GM12878 (cell line): ENCODE data around the gene HAGHL. TPM values are rescaled to one million over a fixed set of nuclear protein-coding genes. Genes with fewer than 3 reads are reported as not detected.

ENCODE experiments used
- ATAC-seq: fragments of 200-7000 bp; cut with Tn5 transposase; 3 replicates; pipeline ENCODE4 v1.9.1; 2020; ENCODE audit warnings: mild to moderate bottlenecking, moderate library complexity
- BruUV-seq: library from RNA; stranded (reverse); fragments of 400-500 nt; replicated peaks from 2 replicates; lab custom pipeline; 2021; lab: Mats Ljungman, UMichigan
- CTCF ChIA-PET: fragments of 300-600 bp; sonication (Branson Sonifier 250); formaldehyde crosslinking; extraction: SDS; loops from one replicate; lab custom pipeline; 2021; ENCODE audit warnings: inconsistent platforms; lab: Yijun Ruan, JAX
- POLR2A ChIA-PET: fragments of 350-600 bp; formaldehyde crosslinking; extraction: SDS; loops from one replicate; lab custom pipeline; 2021; ENCODE audit warnings: inconsistent platforms; lab: Charles Lee
- RAD21 ChIA-PET: fragments of 300-600 bp; sonication (Branson Sonifier 250); formaldehyde crosslinking; loops from one replicate; lab custom pipeline; 2023; ENCODE audit warnings: antibody characterized with exemption; ENCODE audit not compliant: unreplicated experiment; lab: Charles Lee
- SMC1A ChIA-PET: fragments of 300-600 bp; sonication (Branson Sonifier 250); formaldehyde crosslinking; loops from one replicate; lab custom pipeline; 2023; ENCODE audit not compliant: unreplicated experiment, uncharacterized antibody; lab: Charles Lee
- DNase-seq: peaks from one replicate; pipeline ENCODE4 v3.0.0-alpha.2; 2011; ENCODE audit warnings: low read depth, low spot score
- FAIRE-seq: peaks from 3 replicates; lab custom pipeline; 2011; peaks lifted over from hg19 to GRCh38; lab: Jason Lieb, UNC
- H2AFZ ChIP-seq: 2 replicates; pipeline ENCODE4 v1.6.0; 2011; ENCODE audit warnings: low read depth, low read length, control low read depth; ENCODE audit not compliant: control insufficient read depth
- H3K27ac ChIP-seq: 2 replicates; pipeline ENCODE4 v1.5.1; 2011; ENCODE audit warnings: control low read depth; ENCODE audit not compliant: control insufficient read depth, insufficient read depth
- H3K27me3 ChIP-seq, 2 experiments: replicated peaks in 1 of 2; 2 replicates each; pipeline versions ENCODE4 v1.6.0 to v1.6.1; 2011; ENCODE audit warnings: low read length in 1 of 2; ENCODE audit not compliant: control insufficient read depth in 2 of 2, insufficient read depth in 2 of 2
- H3K36me3 ChIP-seq, 2 experiments: 2 replicates each; pipeline ENCODE4 v1.5.1; 2011; ENCODE audit warnings: low read length in 1 of 2; ENCODE audit not compliant: control insufficient read depth in 2 of 2, insufficient read depth in 2 of 2
- H3K4me1 ChIP-seq: 2 replicates; pipeline ENCODE4 v1.6.1; 2011; ENCODE audit warnings: mild to moderate bottlenecking, low read length, moderate library complexity, mixed read lengths; ENCODE audit not compliant: control insufficient read depth, insufficient read depth
- H3K4me2 ChIP-seq: 2 replicates; pipeline ENCODE4 v1.6.0; 2011; ENCODE audit warnings: control low read depth; ENCODE audit not compliant: control insufficient read depth, insufficient read depth
- H3K4me3 ChIP-seq: fragments of 200-600 bp; sonication (generic); 2 replicates; pipeline ENCODE4 v1.5.1; 2016
- H3K79me2 ChIP-seq: 2 replicates; pipeline ENCODE4 v1.6.0; 2011; ENCODE audit warnings: low read length; ENCODE audit not compliant: control insufficient read depth, insufficient read depth
- H3K9ac ChIP-seq: 2 replicates; pipeline ENCODE4 v1.8.0; 2011; ENCODE audit warnings: low read length, control low read depth, mixed read lengths; ENCODE audit not compliant: control insufficient read depth, insufficient read depth
- H3K9me3 ChIP-seq: replicated peaks from 3 replicates; pipeline ENCODE4 v1.5.1; 2011; ENCODE audit warnings: mild to moderate bottlenecking, low read length; ENCODE audit not compliant: control insufficient read depth, insufficient read depth
- H4K20me1 ChIP-seq: 2 replicates; pipeline ENCODE4 v1.6.0; 2011; ENCODE audit not compliant: control insufficient read depth, insufficient read depth
- GATAD2B ChIP-seq: fragments of 450-650 bp; conservative IDR thresholded peaks from 2 replicates; pipeline ENCODE4 v1.6.1; 2017; ENCODE audit warnings: low read depth, mild to moderate bottlenecking, moderate library complexity
- JUNB ChIP-seq: IDR thresholded peaks from 2 replicates; pipeline ENCODE4 v1.6.1; 2016; ENCODE audit warnings: antibody characterized with exemption, mild to moderate bottlenecking
- MEF2B ChIP-seq: fragments of 450-650 bp; IDR thresholded peaks from 2 replicates; pipeline ENCODE4 v1.6.1; 2018; ENCODE audit warnings: mild to moderate bottlenecking, moderate library complexity; ENCODE audit not compliant: partially characterized antibody, poor library complexity, severe bottlenecking
- YY1 ChIP-seq: IDR thresholded peaks from 2 replicates; pipeline ENCODE4 v1.6.1; 2011; ENCODE audit warnings: low read depth, mild to moderate bottlenecking, low read length
- ZNF24 ChIP-seq: fragments of 450-650 bp; IDR thresholded peaks from 2 replicates; pipeline ENCODE4 v1.6.1; 2017; ENCODE audit warnings: antibody characterized with exemption, mild to moderate bottlenecking
- ZNF384 ChIP-seq: IDR thresholded peaks from 2 replicates; pipeline ENCODE4 v1.6.1; 2012; ENCODE audit warnings: low read depth, mild to moderate bottlenecking, low read length, improper control_type of control experiment, borderline replicate concordance
- WGBS: methylation state at CpG from one replicate; pipeline ENCODE4 v1.1.6; 2016; ENCODE audit warnings: low lambda C conversion rate; ENCODE audit not compliant: insufficient replicate concordance, insufficient coverage; ENCODE audit errors: missing lambda C conversion rate; 5-methylcytosine and 5-hydroxymethylcytosine counted together
- in situ Hi-C: fragments of 300-500 bp; cut with MboI; formaldehyde crosslinking; loops from 9 replicates; pipeline ENCODE4 v1.14.3; 2018; ENCODE audit warnings: mixed read lengths
- intact Hi-C: fragments of 100-400 bp; cut with micrococcal nuclease; formaldehyde crosslinking; loops from one replicate; pipeline ENCODE4 v1.14.2; 2022; ENCODE audit not compliant: unreplicated experiment
- polyA plus RNA-seq, 11 experiments: library from polyadenylated mRNA; depleted of rRNA in 4 of 11; unstranded in 6 of 11; stranded (reverse) in 5 of 11; fragments of >200 nt; fragmentation: Nextera tagmentation in 4 of 11; fragmentation: Illumina TruSeq in 1 of 11; extraction: Ambion mirVana in 4 of 11; extraction: Trizol in 1 of 11; gene quantifications; 1 replicate in 1 of 11; 2 replicates in 10 of 11; pipeline versions ENCODE4 v1.2.1 to v1.2.3, GENCODE V29; 2011 to 2016; ENCODE audit warnings: inconsistent platforms in 2 of 11, missing spikeins in 2 of 11, low read depth in 1 of 11
- total RNA-seq, 4 experiments: library from RNA; depleted of rRNA in 3 of 4; stranded (reverse); fragments of >200 nt in 3 of 4; fragmentation: Illumina TruSeq in 1 of 4; extraction: Trizol in 1 of 4; gene quantifications; 2 replicates each; pipeline versions ENCODE4 v1.2.1 to v1.2.3, GENCODE V29; 2013 to 2021
- TF ChIP-seq, protein P1 (sequence below): fragments of 450-650 bp; IDR thresholded peaks from 2 replicates; pipeline ENCODE4 v1.6.1; 2016; ENCODE audit warnings: mild to moderate bottlenecking

HAGHL gene
- total and polyA plus RNA-seq, 10 of the 15 experiments (the other 5 are each of a cell fraction or from before 2014, with no cell fraction given) = 0.23 to 44.6 (median 16.4) TPM

DNA sequence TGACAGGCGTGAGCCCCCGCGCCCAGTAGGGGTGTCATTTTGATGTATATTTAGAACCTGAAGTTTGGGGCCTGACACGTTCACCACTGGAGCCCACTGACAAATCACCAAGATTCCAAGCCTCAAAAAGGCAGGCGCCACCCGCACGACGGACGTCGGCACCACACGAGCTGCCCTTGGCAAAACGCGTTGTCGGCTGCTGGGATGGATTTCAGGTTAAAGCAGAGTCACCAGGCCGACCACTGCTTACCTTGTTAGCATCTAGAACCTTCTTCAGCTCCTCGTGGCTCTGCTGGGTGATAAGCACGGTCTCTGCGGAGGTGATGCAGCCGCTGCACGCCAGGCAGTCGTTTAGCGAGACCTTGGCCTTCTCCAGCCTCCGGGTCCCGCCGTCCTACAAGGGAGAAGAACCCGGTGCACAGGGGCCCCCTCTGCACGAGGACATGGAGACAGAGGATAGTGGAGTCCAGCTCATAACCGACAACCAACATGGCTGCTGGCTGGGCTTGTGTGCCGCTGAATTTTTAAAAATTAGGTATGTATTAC is 10.1 kb downstream of the HAGHL start:
- TF ChIP-seq GATAD2B = no peak
- no peak for TF ChIP-seq ZNF24
- TF ChIP-seq JUNB = no peak
- TF ChIP-seq YY1 = peak; percentile 78
- no peak for TF ChIP-seq ZNF384
- TF ChIP-seq MEF2B = no peak
- TF ChIP-seq, protein P1, sequence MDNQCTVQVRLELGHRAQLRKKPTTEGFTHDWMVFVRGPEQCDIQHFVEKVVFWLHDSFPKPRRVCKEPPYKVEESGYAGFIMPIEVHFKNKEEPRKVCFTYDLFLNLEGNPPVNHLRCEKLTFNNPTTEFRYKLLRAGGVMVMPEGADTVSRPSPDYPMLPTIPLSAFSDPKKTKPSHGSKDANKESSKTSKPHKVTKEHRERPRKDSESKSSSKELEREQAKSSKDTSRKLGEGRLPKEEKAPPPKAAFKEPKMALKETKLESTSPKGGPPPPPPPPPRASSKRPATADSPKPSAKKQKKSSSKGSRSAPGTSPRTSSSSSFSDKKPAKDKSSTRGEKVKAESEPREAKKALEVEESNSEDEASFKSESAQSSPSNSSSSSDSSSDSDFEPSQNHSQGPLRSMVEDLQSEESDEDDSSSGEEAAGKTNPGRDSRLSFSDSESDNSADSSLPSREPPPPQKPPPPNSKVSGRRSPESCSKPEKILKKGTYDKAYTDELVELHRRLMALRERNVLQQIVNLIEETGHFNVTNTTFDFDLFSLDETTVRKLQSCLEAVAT = peak; percentile 9
- ChIA-PET CTCF (interaction anchor here (1.0 to 3.5 kb wide), 4 partner anchors 10 to 24 kb away, joined by 3 to 17 read pairs (median 9); partner anchors contain the start of genes ANTKMT, CCDC78, HAGHL and METRN), RAD21 (interaction anchor here (1.6 to 1.9 kb wide), 3 partner anchors 9 to 51 kb away, joined by 5 to 10 read pairs (median 8); partner anchors contain the start of genes ANTKMT, CHTF18 and RPUSD1), SMC1A (interaction anchor here (1.0 to 1.2 kb wide), 4 partner anchors 9 to 25 kb away, joined by 3 to 4 read pairs (median 3); partner anchors contain the start of gene ANTKMT), POLR2A (interaction anchor here (2.4 to 7.3 kb wide), 2 partner anchors 10 to 16 kb away, joined by 29 to 60 read pairs; partner anchors contain the start of genes ANTKMT, CCDC78 and HAGHL)
- H3K9ac ChIP-seq = peak overlapping the region; percentile 56; the same call in 1 of the 2 replicates
- intact Hi-C loops = no loop called here
- peaks cover 7 to 9% of the 10 kb centered on the region in 2 experiments; a peak in 3 of 4 replicates for H3K36me3 ChIP-seq
- BruUV-seq = no TSS peak
- no peaks in the 10 kb centered on the region for H4K20me1 ChIP-seq
- no peaks in the 10 kb centered on the region for H3K9me3 ChIP-seq
- in situ Hi-C loops = no loop called here
- ATAC-seq (no peak), DNase-seq (no peak), FAIRE-seq (no peak)
- peaks cover 16% of the 10 kb centered on the region for H3K79me2 ChIP-seq
- peaks cover 42% of the 10 kb centered on the region for H3K4me1 ChIP-seq
- H3K27ac ChIP-seq = peak overlapping the region; percentile 68
- H3K4me3 ChIP-seq = peak overlapping the region; percentile 67
- no peak overlapping the region for H2AFZ ChIP-seq
- no peaks in the 10 kb centered on the region for H3K27me3 ChIP-seq
- peak overlapping the region; percentile 92 for H3K4me2 ChIP-seq
- WGBS = 89% methylated on average over 29 of the region's 29 CpGs
